Measurements from ENCODE around the gene BID.

DNA sequence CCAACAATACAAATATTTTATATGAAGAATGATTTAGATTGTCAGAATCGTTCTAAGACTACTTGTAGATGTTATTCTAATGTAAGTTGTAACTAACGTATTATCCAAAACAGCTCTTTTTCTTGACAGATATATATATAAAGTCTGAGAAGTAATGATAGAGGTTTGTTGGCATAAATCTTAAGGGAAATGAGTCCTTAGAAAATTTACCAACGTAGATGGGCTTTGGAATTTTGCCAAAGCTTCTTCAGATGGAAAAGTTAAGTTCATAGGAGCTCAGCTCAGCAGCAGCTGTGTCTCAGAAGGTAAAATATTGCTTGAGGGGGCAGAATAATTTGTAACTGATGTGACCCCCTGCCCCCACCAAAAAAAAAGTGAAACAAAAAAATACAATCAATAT, 66.7 kb downstream of the BID start:
- TF ChIP-seq, protein P1, sequence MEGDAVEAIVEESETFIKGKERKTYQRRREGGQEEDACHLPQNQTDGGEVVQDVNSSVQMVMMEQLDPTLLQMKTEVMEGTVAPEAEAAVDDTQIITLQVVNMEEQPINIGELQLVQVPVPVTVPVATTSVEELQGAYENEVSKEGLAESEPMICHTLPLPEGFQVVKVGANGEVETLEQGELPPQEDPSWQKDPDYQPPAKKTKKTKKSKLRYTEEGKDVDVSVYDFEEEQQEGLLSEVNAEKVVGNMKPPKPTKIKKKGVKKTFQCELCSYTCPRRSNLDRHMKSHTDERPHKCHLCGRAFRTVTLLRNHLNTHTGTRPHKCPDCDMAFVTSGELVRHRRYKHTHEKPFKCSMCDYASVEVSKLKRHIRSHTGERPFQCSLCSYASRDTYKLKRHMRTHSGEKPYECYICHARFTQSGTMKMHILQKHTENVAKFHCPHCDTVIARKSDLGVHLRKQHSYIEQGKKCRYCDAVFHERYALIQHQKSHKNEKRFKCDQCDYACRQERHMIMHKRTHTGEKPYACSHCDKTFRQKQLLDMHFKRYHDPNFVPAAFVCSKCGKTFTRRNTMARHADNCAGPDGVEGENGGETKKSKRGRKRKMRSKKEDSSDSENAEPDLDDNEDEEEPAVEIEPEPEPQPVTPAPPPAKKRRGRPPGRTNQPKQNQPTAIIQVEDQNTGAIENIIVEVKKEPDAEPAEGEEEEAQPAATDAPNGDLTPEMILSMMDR (conservative IDR thresholded peaks at IDR 0.05; ENCODE audit: low read length): no peak
- TF ChIP-seq EZH2phosphoT487 (IDR thresholded peaks at IDR 0.05; ENCODE audit: borderline replicate concordance, low read depth, low read length): no peak

All from OCI-LY7 (cell line).